NT2/D1 (cell line): ENCODE data around the gene GRK6.

Source experiments
- SUZ12 ChIP-seq: IDR thresholded peaks from 2 replicates; pipeline ENCODE4 v1.6.1; 2011; ENCODE audit not compliant: insufficient read length, insufficient read depth; ENCODE audit errors: extremely low read depth
- YY1 ChIP-seq: IDR thresholded peaks from 2 replicates; pipeline ENCODE4 v1.6.1; 2011; ENCODE audit not compliant: insufficient read length, insufficient read depth

GRCh38 chr5:177483042-177483441 lies 56.6 kb downstream of the GRK6 start:
- no peak for TF ChIP-seq YY1
- TF ChIP-seq SUZ12 = no peak
